Muscle of arm (tissue), 12 donors: ENCODE results near the gene RNF157. TPM values are rescaled to one million over a fixed set of nuclear protein-coding genes. Genes with fewer than 3 reads are reported as not detected.

Experiments used
- DNase-seq: peaks from one replicate; pipeline ENCODE4 v3.0.0-alpha.2; 2013
- polyA plus RNA-seq, 12 donors: library from polyadenylated mRNA; unstranded; fragments of 120-200 nt; gene quantifications; one replicate each; pipeline ENCODE4 v1.2.1, GENCODE V29; 2013; ENCODE audit not compliant: insufficient read length in 12 of 12

Gene RNF157
- polyA plus RNA-seq, 12 donors, result 7.5 to 30.9 (median 13.0) TPM; not detected in 1

- DNase-seq, result no peak
Observed at GRCh38 chr17:76161619-76162266, 78.5 kb downstream of the RNF157 start.

- no peak for DNase-seq
Observed at GRCh38 chr17:76160896-76161528, 79.3 kb downstream of the RNF157 start.

GRCh38 chr17:76159157-76159556, 81.1 kb downstream of the RNF157 start:
- no peak for DNase-seq

- DNase-seq, result no peak
Observed at GRCh38 chr17:76157759-76158158, 82.5 kb downstream of the RNF157 start.

GRCh38 chr17:76156662-76156991, 83.7 kb downstream of the RNF157 start:
- DNase-seq, result no peak

- no peak for DNase-seq
Observed at GRCh38 chr17:76155988-76156661, 84.2 kb downstream of the RNF157 start.

- DNase-seq, result no peak
Observed at GRCh38 chr17:76154936-76155845, 85.1 kb downstream of the RNF157 start.

- DNase-seq, result no peak
Observed at GRCh38 chr17:76154292-76154691, 86.0 kb downstream of the RNF157 start.

- peak; percentile 56 for DNase-seq
Observed at GRCh38 chr17:76153640-76154039, 86.7 kb downstream of the RNF157 start.

- no peak for DNase-seq
Observed at GRCh38 chr17:76153202-76153601, 87.1 kb downstream of the RNF157 start.

- no peak for DNase-seq
Observed at GRCh38 chr17:76152591-76152990, 87.7 kb downstream of the RNF157 start.

GRCh38 chr17:76151896-76152454, 88.3 kb downstream of the RNF157 start:
- DNase-seq, result no peak

GRCh38 chr17:76150712-76151622, 89.3 kb downstream of the RNF157 start:
- no peak for DNase-seq

GRCh38 chr17:76149214-76149613, 91.1 kb downstream of the RNF157 start:
- DNase-seq, result no peak

- no peak for DNase-seq
Observed at GRCh38 chr17:76148015-76148326, 92.3 kb downstream of the RNF157 start.

- peak; percentile 41 for DNase-seq
Observed at GRCh38 chr17:76147211-76148014, 92.9 kb downstream of the RNF157 start.

- DNase-seq, result no peak
Observed at GRCh38 chr17:76146053-76146851, 94.0 kb downstream of the RNF157 start.

- DNase-seq, result no peak
Observed at GRCh38 chr17:76145231-76146052, 94.9 kb downstream of the RNF157 start.
